Neural progenitor cell (in vitro differentiated cells): ENCODE data around the gene DEFB125. TPM values are rescaled to one million over a fixed set of nuclear protein-coding genes. Genes with fewer than 3 reads are reported as not detected.

Experiments
- DNase-seq: peaks from one replicate; pipeline ENCODE4 v3.0.0-alpha.2; 2016; ENCODE audit warnings: low spot score
- H2AFZ ChIP-seq: fragments of 200-600 bp; sonication (generic); replicated peaks from 2 replicates; pipeline ENCODE4 v1.6.1; 2016; ENCODE audit warnings: antibody characterized with exemption
- H3F3A ChIP-seq: fragments of 200-600 bp; sonication (generic); 2 replicates; pipeline ENCODE4 v1.6.1; 2016; ENCODE audit warnings: antibody characterized with exemption, low read depth
- H3K27ac ChIP-seq: fragments of 200-600 bp; sonication (generic); 2 replicates; pipeline ENCODE4 v1.5.1; 2016; ENCODE audit warnings: mild to moderate bottlenecking
- H3K27me3 ChIP-seq: fragments of 200-600 bp; sonication (generic); 2 replicates; pipeline ENCODE4 v1.6.1; 2016; ENCODE audit warnings: mild to moderate bottlenecking, moderate library complexity
- H3K36me3 ChIP-seq: fragments of 200-600 bp; sonication (generic); 2 replicates; pipeline ENCODE4 v1.5.1; 2016
- H3K4me1 ChIP-seq: fragments of 200-600 bp; sonication (generic); 2 replicates; pipeline ENCODE4 v1.6.1; 2016; ENCODE audit warnings: mixed run types
- H3K4me2 ChIP-seq: fragments of 200-600 bp; sonication (generic); 2 replicates; pipeline ENCODE4 v1.6.1; 2016
- H3K4me3 ChIP-seq: fragments of 200-600 bp; sonication (generic); 2 replicates; pipeline ENCODE4 v1.5.1; 2016
- H3K79me2 ChIP-seq: fragments of 200-600 bp; sonication (generic); 2 replicates; pipeline ENCODE4 v1.6.1; 2016; ENCODE audit warnings: low read depth
- H3K9ac ChIP-seq: fragments of 200-600 bp; sonication (generic); 2 replicates; pipeline ENCODE4 v1.6.1; 2016
- H3K9me3 ChIP-seq: fragments of 200-600 bp; sonication (generic); 2 replicates; pipeline ENCODE4 v1.5.1; 2016; ENCODE audit warnings: low read depth
- H4K20me1 ChIP-seq: fragments of 200-600 bp; sonication (generic); 2 replicates; pipeline ENCODE4 v1.6.1; 2016; ENCODE audit warnings: low read depth
- H3K27ac Mint-ChIP-seq: 3 replicates; pipeline ENCODE4 v1.8.0; 2021; ENCODE audit warnings: mixed read lengths
- H3K27me3 Mint-ChIP-seq: 2 replicates; pipeline ENCODE4 v1.8.0; 2022; ENCODE audit warnings: low read depth, mild to moderate bottlenecking, inconsistent platforms, moderate library complexity, mixed read lengths; ENCODE audit not compliant: insufficient read depth
- H3K36me3 Mint-ChIP-seq: 3 replicates; pipeline ENCODE4 v1.8.0; 2021; ENCODE audit warnings: mixed read lengths
- H3K4me1 Mint-ChIP-seq: 3 replicates; pipeline ENCODE4 v1.8.0; 2021; ENCODE audit warnings: mixed read lengths
- H3K4me3 Mint-ChIP-seq: 3 replicates; pipeline ENCODE4 v1.8.0; 2021; ENCODE audit warnings: mild to moderate bottlenecking, moderate library complexity, mixed read lengths
- H3K9me3 Mint-ChIP-seq: 3 replicates; pipeline ENCODE4 v1.8.0; 2020; ENCODE audit warnings: mixed read lengths
- EZH2 ChIP-seq: fragments of 200-600 bp; sonication (generic); IDR thresholded peaks from 2 replicates; pipeline ENCODE4 v1.6.1; 2017; ENCODE audit warnings: antibody characterized with exemption, mild to moderate bottlenecking, moderate library complexity
- EZH2phosphoT487 ChIP-seq: fragments of 200-600 bp; sonication (generic); IDR thresholded peaks from 2 replicates; pipeline ENCODE4 v1.6.1; 2017; ENCODE audit warnings: antibody characterized with exemption
- total RNA-seq: library from RNA; depleted of rRNA; stranded (reverse); fragments of >200 nt; gene quantifications from 2 replicates; pipeline ENCODE4 v1.2.3, GENCODE V29; 2015; ENCODE audit warnings: low replicate concordance
- TF ChIP-seq, protein P1 (sequence below): fragments of 200-600 bp; sonication (generic); IDR thresholded peaks from 2 replicates; pipeline ENCODE4 v1.5.1; 2017; ENCODE audit warnings: antibody characterized with exemption, mild to moderate bottlenecking

Gene DEFB125
- total RNA-seq, 1 donor from 2014 or later = not detected

DNA sequence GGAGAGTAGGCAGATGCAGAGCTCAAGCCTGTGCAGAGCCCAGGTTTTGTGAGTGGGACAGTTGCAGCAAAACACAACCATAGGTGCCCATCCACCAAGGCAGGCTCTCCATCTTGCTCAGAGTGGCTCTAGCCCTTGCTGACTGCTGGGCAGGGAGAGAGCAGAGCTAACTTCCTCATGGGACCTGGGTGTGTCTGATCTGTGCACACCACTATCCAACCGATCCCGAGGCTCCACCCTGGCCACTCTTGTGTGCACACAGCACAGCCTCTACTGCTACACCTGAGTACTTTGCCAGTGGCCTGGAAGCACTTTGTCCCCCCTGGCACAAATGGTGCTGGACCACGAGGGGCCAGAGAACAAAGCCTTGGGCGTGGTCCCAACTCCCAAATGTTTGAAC lies 7.9 kb upstream of the DEFB125 start:
- H3K27me3 ChIP-seq = peaks cover 17% of the 10 kb centered on the region
- H3K36me3 ChIP-seq = no peaks in the 10 kb centered on the region
- no peak for DNase-seq
- H3K4me1 ChIP-seq = no peaks in the 10 kb centered on the region
- no peaks in the 10 kb centered on the region for H3K4me1 Mint-ChIP-seq
- H3F3A ChIP-seq = no peaks in the 10 kb centered on the region
- H4K20me1 ChIP-seq = no peaks in the 10 kb centered on the region
- H3K79me2 ChIP-seq = no peaks in the 10 kb centered on the region
- H3K27ac Mint-ChIP-seq = no peak overlapping the region
- no peak overlapping the region for H3K4me3 Mint-ChIP-seq
- no peaks in the 10 kb centered on the region for H3K36me3 Mint-ChIP-seq
- H3K9me3 ChIP-seq = peaks cover 2% of the 10 kb centered on the region
- no peak overlapping the region for H2AFZ ChIP-seq
- H3K4me3 ChIP-seq = no peak overlapping the region
- no peak overlapping the region for H3K27ac ChIP-seq
- H3K27me3 Mint-ChIP-seq = peaks cover 6% of the 10 kb centered on the region
- no peaks in the 10 kb centered on the region for H3K9me3 Mint-ChIP-seq
- no peak overlapping the region for H3K9ac ChIP-seq
- TF ChIP-seq EZH2phosphoT487 = no peak
- no peak for TF ChIP-seq EZH2
- TF ChIP-seq, protein P1, sequence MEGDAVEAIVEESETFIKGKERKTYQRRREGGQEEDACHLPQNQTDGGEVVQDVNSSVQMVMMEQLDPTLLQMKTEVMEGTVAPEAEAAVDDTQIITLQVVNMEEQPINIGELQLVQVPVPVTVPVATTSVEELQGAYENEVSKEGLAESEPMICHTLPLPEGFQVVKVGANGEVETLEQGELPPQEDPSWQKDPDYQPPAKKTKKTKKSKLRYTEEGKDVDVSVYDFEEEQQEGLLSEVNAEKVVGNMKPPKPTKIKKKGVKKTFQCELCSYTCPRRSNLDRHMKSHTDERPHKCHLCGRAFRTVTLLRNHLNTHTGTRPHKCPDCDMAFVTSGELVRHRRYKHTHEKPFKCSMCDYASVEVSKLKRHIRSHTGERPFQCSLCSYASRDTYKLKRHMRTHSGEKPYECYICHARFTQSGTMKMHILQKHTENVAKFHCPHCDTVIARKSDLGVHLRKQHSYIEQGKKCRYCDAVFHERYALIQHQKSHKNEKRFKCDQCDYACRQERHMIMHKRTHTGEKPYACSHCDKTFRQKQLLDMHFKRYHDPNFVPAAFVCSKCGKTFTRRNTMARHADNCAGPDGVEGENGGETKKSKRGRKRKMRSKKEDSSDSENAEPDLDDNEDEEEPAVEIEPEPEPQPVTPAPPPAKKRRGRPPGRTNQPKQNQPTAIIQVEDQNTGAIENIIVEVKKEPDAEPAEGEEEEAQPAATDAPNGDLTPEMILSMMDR = no peak
- H3K4me2 ChIP-seq = no peak overlapping the region

DNA sequence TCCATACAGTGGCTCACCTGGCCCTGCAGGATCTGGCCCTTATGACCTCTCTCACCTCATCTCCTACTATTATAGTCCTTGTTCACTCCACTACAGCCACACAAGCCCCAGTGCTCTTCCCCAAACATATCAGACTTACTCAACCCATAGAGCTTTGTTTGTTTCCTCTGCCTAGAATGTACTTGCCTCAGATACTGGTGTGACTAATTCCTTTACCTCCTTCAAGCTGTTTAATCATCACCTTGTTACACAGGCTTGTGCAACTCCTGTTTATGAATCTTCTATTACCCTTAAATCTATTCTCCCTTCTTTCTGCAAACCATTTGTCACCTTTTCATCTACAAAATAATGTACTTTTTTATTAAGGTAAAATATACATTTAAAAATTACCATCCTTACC lies 3.2 kb downstream of the DEFB125 start:
- Mint-ChIP-seq H3K4me3 (no peak overlapping the region), H3K4me1 (no peaks in the 10 kb centered on the region), H3K36me3 (no peaks in the 10 kb centered on the region), H3K9me3 (peaks cover 11% of the 10 kb centered on the region), H3K27ac (no peak overlapping the region), H3K27me3 (peaks cover 2% of the 10 kb centered on the region)
- Histone ChIP-seq H3K4me3 (no peak overlapping the region), H3K9me3 (peaks cover 9% of the 10 kb centered on the region), H3K9ac (no peak overlapping the region), H3K4me1 (no peaks in the 10 kb centered on the region), H4K20me1 (no peaks in the 10 kb centered on the region), H3K4me2 (no peak overlapping the region), H3K27me3 (peaks cover 9% of the 10 kb centered on the region), H3K79me2 (no peaks in the 10 kb centered on the region), H3F3A (no peaks in the 10 kb centered on the region), H3K36me3 (no peaks in the 10 kb centered on the region), H3K27ac (no peak overlapping the region), H2AFZ (no peak overlapping the region)
- no peak for DNase-seq
- TF ChIP-seq EZH2phosphoT487 (no peak), EZH2 (no peak)
- TF ChIP-seq, protein P1 = no peak

DNA sequence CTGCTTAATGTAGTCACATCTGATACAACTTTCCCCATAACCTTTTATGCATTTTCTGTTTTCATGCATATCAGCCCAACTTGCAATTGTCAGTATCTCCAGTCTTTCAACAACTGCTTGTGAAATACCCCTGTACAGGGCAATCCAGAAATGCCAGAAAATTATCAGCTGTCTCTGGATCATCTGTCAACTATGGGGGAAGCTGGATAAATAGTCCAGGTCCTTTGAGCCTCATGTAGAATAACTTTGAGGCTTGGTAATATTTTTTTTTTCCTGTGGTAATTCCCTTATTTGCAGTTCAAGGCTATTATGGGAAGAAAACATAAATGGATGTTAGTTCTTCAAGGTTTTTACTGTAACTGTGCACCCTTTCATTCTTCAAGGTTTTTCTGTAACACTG lies 6.2 kb downstream of the DEFB125 start:
- peaks cover 6% of the 10 kb centered on the region for H3K9me3 Mint-ChIP-seq

More for the DNA sequence above, 6.2 kb downstream of the DEFB125 start:
- Histone ChIP-seq H3F3A (no peaks in the 10 kb centered on the region), H3K9me3 (peaks cover 9% of the 10 kb centered on the region), H3K27ac (no peak overlapping the region), H3K9ac (no peak overlapping the region), H3K4me3 (no peak overlapping the region), H2AFZ (no peak overlapping the region), H3K27me3 (peaks cover 6% of the 10 kb centered on the region), H3K4me2 (no peak overlapping the region), H3K79me2 (no peaks in the 10 kb centered on the region), H4K20me1 (no peaks in the 10 kb centered on the region), H3K36me3 (no peaks in the 10 kb centered on the region), H3K4me1 (no peaks in the 10 kb centered on the region)
- Mint-ChIP-seq H3K4me3 (no peak overlapping the region), H3K4me1 (no peaks in the 10 kb centered on the region), H3K27me3 (peaks cover 5% of the 10 kb centered on the region), H3K27ac (no peak overlapping the region), H3K36me3 (no peaks in the 10 kb centered on the region)
- no peak for DNase-seq
- TF ChIP-seq, protein P1 = no peak
- TF ChIP-seq EZH2phosphoT487 (no peak), EZH2 (no peak)
